Left lung (tissue), 10 donors: Measurements from ENCODE around the gene WNT8B. TPM values are rescaled to one million over a fixed set of nuclear protein-coding genes. Genes with fewer than 3 reads are reported as not detected.

Experiments used
- ATAC-seq: fragments of 200-7000 bp; cut with Tn5 transposase; one replicate; pipeline ENCODE4 v1.9.1; 2020; ENCODE audit warnings: moderate library complexity
- DNase-seq, 4 donors: peaks; one replicate each; pipeline ENCODE4 v3.0.0-alpha.2; 2013 to 2020
- H3K27ac ChIP-seq, 2 donors: fragments of 200-600 bp; sonication (generic) in 1 of 2; one replicate each; pipeline versions ENCODE4 v1.5.0 to v1.8.0; 2020 to 2021
- H3K27me3 ChIP-seq, 2 donors: fragments of 200-600 bp; sonication (generic) in 1 of 2; one replicate each; pipeline versions ENCODE4 v1.5.0 to v1.8.0; 2020 to 2021
- H3K36me3 ChIP-seq, 2 donors: fragments of 200-600 bp; sonication (generic) in 1 of 2; one replicate each; pipeline versions ENCODE4 v1.5.0 to v1.8.0; 2020 to 2021
- H3K4me1 ChIP-seq, 2 donors: fragments of 200-600 bp; one replicate each; pipeline ENCODE4 v1.8.0; 2021
- H3K4me3 ChIP-seq, 2 donors: fragments of 200-600 bp; sonication (generic) in 1 of 2; one replicate each; pipeline versions ENCODE4 v1.5.0 to v1.8.0; 2020 to 2021; ENCODE audit warnings: mild to moderate bottlenecking in 1 of 2
- H3K9me3 ChIP-seq, 2 donors: fragments of 200-600 bp; sonication (generic) in 1 of 2; one replicate each; pipeline versions ENCODE4 v1.5.0 to v1.8.0; 2020 to 2021
- intact Hi-C, 2 donors: fragments of 100-400 bp; cut with DNase I; formaldehyde crosslinking; loops; one replicate each; pipeline versions ENCODE4 v1.11.2 to v1.14.2; 2022
- polyA plus RNA-seq, 6 donors: library from polyadenylated mRNA; unstranded; fragments of 120-200 nt; gene quantifications; one replicate each; pipeline ENCODE4 v1.2.1, GENCODE V29; 2013; ENCODE audit not compliant: insufficient read length in 6 of 6
- total RNA-seq, 2 donors: library from RNA; stranded (reverse); fragmentation: NEBNext Ultra II Directional; extraction: Animal tissue kit (Norgen Biotek cat#: 25700); gene quantifications; one replicate each; pipeline ENCODE4 v1.2.1, GENCODE V29; 2021
- TF ChIP-seq, protein P1 (sequence below), 2 donors: fragments of 200-600 bp; sonication (generic) in 1 of 2; IDR thresholded peaks; one replicate each; pipeline versions ENCODE4 v1.5.0 to v1.8.0; 2021; ENCODE audit warnings: antibody characterized with exemption in 2 of 2
- donor health status: DM: no; HTN: yes; CAD: no.
- donor health status: DM: no; HTN: no; CAD: no.

The WNT8B gene
- total and polyA plus RNA-seq, 8 donors, result 0.09 to 0.24 (median 0.12) TPM; not detected in 2

DNA sequence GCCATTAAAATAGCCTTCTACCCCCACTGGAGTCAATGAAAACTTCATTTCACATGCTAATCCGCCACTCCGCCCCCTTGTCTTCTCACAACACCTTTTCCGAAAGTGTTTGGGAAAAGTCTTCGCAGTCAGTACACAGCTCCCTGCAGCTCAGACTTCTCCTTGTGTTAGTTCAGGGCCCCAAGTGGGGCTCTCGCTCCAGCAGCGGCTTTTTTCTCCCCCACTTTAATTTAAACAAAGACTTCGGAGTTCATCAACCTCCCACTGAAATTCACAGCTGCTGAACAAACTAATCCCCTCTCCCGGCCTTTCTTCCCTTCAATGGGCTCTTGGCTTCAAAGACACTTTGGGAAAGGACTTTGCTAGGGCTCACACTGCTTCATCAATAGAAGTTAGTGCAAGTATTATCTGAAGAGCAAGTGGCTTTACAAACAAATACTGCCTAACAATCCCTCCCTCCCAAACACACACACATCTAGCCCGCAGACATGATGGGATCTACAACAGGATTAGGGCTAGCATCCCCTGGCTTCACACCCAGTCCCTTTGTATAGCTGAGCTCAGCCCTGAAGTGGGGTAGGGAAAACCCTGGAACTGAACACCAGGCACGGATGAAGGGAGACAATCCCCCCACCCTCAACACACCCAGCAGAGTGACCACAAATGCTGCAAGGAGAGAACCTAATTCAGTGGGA, 23.1 kb downstream of the WNT8B start:
- H3K27ac ChIP-seq, result no peak overlapping the region
- intact Hi-C loops, result no loop called here
- DNase-seq (no peak), ATAC-seq (no peak)
- TF ChIP-seq, protein P1, sequence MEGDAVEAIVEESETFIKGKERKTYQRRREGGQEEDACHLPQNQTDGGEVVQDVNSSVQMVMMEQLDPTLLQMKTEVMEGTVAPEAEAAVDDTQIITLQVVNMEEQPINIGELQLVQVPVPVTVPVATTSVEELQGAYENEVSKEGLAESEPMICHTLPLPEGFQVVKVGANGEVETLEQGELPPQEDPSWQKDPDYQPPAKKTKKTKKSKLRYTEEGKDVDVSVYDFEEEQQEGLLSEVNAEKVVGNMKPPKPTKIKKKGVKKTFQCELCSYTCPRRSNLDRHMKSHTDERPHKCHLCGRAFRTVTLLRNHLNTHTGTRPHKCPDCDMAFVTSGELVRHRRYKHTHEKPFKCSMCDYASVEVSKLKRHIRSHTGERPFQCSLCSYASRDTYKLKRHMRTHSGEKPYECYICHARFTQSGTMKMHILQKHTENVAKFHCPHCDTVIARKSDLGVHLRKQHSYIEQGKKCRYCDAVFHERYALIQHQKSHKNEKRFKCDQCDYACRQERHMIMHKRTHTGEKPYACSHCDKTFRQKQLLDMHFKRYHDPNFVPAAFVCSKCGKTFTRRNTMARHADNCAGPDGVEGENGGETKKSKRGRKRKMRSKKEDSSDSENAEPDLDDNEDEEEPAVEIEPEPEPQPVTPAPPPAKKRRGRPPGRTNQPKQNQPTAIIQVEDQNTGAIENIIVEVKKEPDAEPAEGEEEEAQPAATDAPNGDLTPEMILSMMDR (IDR thresholded peaks at IDR 0.05), result no peak
- no peaks in the 10 kb centered on the region for H3K9me3 ChIP-seq
- H3K4me3 ChIP-seq, result no peak overlapping the region
- H3K4me1 ChIP-seq, result peaks cover 11 to 23% of the 10 kb centered on the region in 2 donors
- peaks cover 4 to 20% of the 10 kb centered on the region in 2 donors for H3K27me3 ChIP-seq
- peaks cover 0 to 55% of the 10 kb centered on the region in 2 donors for H3K36me3 ChIP-seq

DNA sequence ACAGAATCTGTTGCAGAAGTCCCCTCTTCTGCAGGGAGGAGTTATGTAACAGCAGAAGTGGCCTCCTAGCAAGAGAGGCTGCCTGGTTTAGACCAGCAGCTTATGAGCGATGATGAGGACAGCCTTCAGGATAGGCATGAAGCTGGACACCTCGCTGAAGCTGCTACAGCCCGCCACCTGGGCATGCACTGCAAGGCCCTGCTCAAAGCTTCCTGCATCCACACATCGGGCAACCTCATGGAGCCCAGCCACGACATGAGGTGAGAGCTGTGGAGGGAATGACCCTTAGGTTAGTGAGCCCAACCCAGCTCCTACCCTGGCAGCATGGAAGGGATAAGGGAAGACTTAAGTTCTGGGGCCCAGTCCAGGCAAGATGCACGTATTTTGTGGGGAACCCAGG, 24.7 kb downstream of the WNT8B start:
- TF ChIP-seq, protein P1 (IDR thresholded peaks at IDR 0.05), result no peak

DNA sequence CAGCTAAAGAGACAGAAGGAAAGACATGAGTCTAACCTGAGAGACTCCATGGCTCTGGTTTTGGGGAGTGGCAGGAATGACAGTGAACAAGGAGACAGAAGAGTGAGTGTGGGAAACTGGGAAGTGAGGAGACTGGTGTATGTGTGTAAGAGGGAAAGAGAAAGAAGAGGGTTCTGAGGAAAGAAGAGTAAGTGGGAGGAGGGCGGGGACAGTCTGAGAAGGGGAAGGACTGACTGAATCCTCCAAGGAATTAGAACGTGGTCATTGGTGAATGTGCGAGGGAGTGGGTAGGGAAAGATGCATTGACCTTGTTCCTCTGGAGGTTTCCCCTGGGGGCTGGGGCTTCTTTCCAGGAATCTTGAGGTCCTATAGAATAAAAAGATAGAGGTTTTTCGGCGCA, 26.6 kb downstream of the WNT8B start:
- intact Hi-C loops, result no loop called here
- DNase-seq, result no peak

More for the DNA sequence above, 24.7 kb downstream of the WNT8B start:
- intact Hi-C loops, result no loop called here
- DNase-seq (no peak), ATAC-seq (no peak)
- Histone ChIP-seq H3K4me1 (peaks cover 3 to 14% of the 10 kb centered on the region in 2 donors), H3K27me3 (peaks cover 4 to 8% of the 10 kb centered on the region in 2 donors), H3K27ac (no peak overlapping the region), H3K36me3 (peaks cover 0 to 66% of the 10 kb centered on the region in 2 donors), H3K9me3 (no peaks in the 10 kb centered on the region), H3K4me3 (no peak overlapping the region)

DNA sequence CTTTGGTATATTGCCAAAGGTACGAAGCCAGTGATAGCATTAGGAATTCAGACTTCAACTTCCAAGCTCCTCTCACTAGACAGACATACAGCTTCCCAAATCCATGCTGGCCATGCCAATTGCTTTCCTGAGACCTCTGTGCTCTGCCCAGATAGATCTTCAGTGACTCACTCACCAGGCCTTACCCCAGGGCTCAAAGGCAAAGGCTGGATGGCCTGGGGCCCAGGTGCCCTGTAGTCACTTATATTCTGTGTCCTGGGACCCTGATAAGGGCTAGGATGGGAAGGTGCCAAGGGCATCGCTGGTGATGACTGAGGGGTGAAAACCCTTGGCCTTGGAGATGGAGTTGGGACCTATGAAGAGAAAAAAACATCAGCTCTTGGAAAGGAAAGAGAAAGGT, 27.7 kb downstream of the WNT8B start:
- DNase-seq (no peak), ATAC-seq (no peak)
- H3K27ac ChIP-seq, result no peak overlapping the region
- intact Hi-C loops, result no loop called here
- H3K9me3 ChIP-seq, result no peaks in the 10 kb centered on the region
- no peaks in the 10 kb centered on the region for H3K27me3 ChIP-seq
- no peak overlapping the region for H3K4me3 ChIP-seq
- TF ChIP-seq, protein P1 (IDR thresholded peaks at IDR 0.05), result no peak
- H3K4me1 ChIP-seq, result no peaks in the 10 kb centered on the region
- peaks cover 0 to 81% of the 10 kb centered on the region in 2 donors for H3K36me3 ChIP-seq

More for the DNA sequence above, 26.6 kb downstream of the WNT8B start:
- TF ChIP-seq, protein P1 (IDR thresholded peaks at IDR 0.05), result no peak
- Histone ChIP-seq H3K4me3 (no peak overlapping the region), H3K27me3 (no peaks in the 10 kb centered on the region), H3K27ac (no peak overlapping the region), H3K9me3 (no peaks in the 10 kb centered on the region), H3K36me3 (peaks cover 0 to 76% of the 10 kb centered on the region in 2 donors), H3K4me1 (no peaks in the 10 kb centered on the region)
- no peak for ATAC-seq

DNA sequence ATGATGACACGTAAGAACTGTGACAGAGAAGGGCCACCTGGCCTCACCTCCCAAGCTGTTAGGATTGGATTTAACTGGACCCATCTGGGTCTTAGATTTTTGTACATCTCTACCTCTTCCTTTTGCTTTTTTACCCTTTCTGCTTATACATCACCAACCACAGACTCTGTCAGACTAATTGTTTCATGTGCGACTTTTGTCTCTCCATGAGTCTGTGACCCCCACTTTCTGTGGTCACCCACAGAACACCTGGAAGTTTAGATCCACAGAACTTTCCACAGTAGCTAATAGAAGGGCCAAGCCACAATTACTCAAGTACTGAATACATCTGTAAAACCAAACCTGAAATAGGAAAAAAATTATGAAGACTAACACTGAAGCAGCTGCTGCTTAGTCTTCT, 33.8 kb downstream of the WNT8B start:
- ATAC-seq (no peak), DNase-seq (no peak)
- TF ChIP-seq, protein P1 (IDR thresholded peaks at IDR 0.05), result no peak
- no peak overlapping the region for H3K27ac ChIP-seq
- no peaks in the 10 kb centered on the region for H3K27me3 ChIP-seq
- H3K9me3 ChIP-seq, result no peaks in the 10 kb centered on the region
- no peaks in the 10 kb centered on the region for H3K4me1 ChIP-seq
- H3K4me3 ChIP-seq, result no peak overlapping the region
- peaks cover 0 to 91% of the 10 kb centered on the region in 2 donors for H3K36me3 ChIP-seq
- intact Hi-C loops, result no loop called here
